SK-N-DZ (cell line): ENCODE data around the gene UFC1. TPM values are rescaled to one million over a fixed set of nuclear protein-coding genes. Genes with fewer than 3 reads are reported as not detected.
A peak's percentile ranks its signal among the peaks of the same experiment; 100 is the strongest.
"Not testable (repeated sequence)": the region's sequence is repeated elsewhere in the genome, so short reads cannot be mapped to it uniquely, and the experiment has no call there.

Experiments
- DNase-seq: peaks from one replicate; pipeline ENCODE4 v3.0.0-alpha.2; 2015; ENCODE audit warnings: low spot score
- polyA plus RNA-seq, 2 experiments: library from polyadenylated mRNA; depleted of rRNA; stranded (reverse); fragments of >200 nt; gene quantifications; 2 replicates each; pipeline ENCODE4 v1.2.3, GENCODE V29; 2014

The UFC1 gene
- polyA plus RNA-seq (2014; cell fraction: cytosol; rRNA removed), result 73.7 and 87.5 TPM in 2 replicates
- polyA plus RNA-seq (2014; cell fraction: nucleus; rRNA removed), result 45.2 and 53.2 TPM in 2 replicates

GRCh38 chr1:161153682-161154337, at the start of gene UFC1:
TSS of gene UFC1 (plus strand) at chr1:161153978. CDS start at chr1:161153998, 20 bp downstream.
- DNase-seq, result peak; percentile 90

DNA sequence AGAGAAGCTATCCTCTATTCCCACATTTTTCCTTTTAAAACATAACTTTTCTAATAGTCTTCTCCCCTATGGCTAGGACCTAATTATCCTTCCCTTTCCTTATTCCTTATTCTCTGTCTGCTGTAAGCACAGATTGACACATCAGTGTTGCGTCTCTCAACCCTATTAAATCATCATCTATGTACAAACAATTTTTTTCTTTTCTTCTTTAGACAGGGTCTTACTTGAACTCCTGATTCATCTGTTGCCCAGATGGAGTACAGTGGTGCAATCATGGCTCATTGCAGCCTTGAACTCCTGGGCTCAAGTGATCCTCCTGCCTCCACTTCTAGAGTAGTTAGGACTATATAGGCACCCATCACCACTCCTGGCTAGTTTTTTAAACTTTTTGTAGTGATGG, 47.3 kb upstream of the UFC1 start:
- no peak for DNase-seq

DNA sequence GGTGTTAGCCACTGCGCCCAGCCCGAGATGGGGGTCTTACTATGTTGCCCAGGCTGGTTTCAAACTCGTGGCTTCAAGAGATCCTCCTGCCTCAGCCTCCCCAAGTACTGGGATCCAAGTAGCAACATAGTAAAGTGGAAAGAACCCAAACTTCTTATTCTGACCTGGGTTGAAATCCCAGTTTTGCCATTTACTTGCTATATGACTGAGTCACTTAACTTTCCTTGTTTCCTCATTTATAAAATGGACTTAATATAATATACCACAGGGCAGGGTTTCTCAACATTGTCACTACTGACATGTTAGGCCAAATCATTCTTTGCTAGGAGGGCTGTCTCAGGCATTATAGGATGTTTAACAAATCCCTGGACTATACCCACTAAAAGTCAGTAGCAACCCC, 42.7 kb upstream of the UFC1 start:
- DNase-seq, result no peak

- no peak for DNase-seq
Observed at GRCh38 chr1:161111527-161111926, 42.3 kb upstream of the UFC1 start.

DNA sequence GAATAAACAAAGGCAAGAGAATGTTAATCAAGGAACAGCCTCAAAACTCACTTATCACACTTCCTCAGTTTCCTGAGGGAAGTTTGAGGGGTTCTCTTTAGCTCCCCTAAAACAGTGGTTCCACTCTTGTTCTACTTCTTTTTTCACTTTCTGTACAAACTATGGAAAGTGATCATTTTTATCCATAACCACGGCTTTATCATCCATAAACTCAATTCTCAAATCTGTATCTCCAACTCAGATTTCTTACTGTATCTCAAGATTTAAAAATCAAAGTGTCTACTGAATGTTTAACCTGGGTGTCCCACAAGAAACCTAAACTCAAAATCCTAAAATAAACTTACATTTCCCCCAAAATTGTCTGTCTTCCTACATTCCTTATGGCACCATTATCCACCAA, 39.9 kb upstream of the UFC1 start:
- DNase-seq, result no peak

GRCh38 chr1:161114556-161114955, 39.2 kb upstream of the UFC1 start:
- no peak for DNase-seq

DNA sequence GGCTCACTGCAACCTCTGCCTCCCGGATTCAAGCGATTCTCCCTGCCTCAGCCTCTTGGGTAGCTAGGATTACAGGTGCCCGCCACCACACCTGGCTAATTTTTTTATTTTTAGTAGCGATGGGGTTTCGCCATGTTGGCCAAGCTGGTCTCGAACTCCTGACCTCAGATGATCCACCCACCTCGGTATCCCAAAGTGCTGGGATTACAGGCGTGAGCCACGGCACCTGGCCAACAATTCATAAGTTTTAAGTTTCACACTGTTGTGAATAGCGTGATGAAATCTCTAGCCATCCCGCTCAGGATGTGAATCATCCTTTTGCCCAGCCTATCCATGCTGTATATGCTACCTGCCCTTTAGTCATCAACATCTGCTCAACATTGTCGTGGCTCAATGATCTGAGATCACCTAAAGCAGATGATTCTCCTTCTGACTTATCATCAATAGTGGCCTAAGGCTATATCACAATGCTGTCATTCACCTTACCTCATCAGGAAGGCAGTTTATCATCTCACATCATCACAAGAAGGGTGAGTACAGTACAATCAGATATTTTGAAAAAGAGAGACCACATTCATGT, 38.6 kb upstream of the UFC1 start:
- DNase-seq, result no peak

GRCh38 chr1:161115961-161116360, 37.8 kb upstream of the UFC1 start:
- not testable (repeated sequence) for DNase-seq

DNA sequence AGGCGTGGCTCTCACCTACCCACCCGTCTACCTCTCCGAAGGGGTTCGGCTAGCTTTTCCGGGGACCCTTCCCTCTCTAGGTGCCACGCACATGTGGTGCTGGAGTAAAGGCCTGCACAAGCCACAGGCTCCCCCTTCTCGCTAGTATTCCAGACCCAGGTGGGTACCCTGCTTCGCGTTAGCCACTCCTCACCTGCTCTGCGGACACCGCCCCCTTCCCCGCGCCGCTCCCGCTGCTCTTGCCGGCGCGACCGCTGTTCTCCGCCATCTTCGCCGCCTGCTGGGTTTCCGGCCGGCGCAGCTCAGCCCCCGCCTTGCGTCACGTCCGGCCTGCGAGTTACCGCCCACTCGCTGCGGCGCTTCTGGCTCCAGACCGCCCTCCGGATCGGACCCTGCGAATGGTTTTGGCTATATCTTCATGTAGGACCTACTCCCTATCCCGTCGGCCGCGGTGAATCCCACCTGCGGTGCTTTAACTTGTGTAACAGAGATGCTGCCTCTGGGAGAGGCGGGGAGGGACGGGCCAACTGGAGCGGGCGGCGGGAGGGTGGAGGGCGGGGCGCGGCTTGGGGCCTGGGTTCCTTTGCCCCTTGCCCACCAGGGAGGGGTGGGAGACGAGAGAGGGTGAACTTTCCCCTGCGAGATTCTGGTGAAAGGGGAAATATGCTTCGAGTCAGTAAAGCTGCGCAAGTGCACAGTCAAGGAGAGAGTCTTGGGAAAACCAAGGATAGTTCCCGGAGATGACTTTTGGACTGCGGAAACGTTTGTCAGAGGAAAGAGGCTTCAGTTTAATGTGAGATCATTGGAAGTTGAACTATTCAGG, 35.8 kb upstream of the UFC1 start, which contains the start of the genes NIT1 and PFDN2:
TSS of gene NIT1 (plus strand) at position 347 of the 823 bp plus-strand sequence. CDS start at position 419, 72 bp downstream.
TSS of gene PFDN2 (minus strand) at position 279 of the 823 bp plus-strand sequence. CDS start at position 268, 11 bp downstream.
- DNase-seq, result peak; percentile 82

DNA sequence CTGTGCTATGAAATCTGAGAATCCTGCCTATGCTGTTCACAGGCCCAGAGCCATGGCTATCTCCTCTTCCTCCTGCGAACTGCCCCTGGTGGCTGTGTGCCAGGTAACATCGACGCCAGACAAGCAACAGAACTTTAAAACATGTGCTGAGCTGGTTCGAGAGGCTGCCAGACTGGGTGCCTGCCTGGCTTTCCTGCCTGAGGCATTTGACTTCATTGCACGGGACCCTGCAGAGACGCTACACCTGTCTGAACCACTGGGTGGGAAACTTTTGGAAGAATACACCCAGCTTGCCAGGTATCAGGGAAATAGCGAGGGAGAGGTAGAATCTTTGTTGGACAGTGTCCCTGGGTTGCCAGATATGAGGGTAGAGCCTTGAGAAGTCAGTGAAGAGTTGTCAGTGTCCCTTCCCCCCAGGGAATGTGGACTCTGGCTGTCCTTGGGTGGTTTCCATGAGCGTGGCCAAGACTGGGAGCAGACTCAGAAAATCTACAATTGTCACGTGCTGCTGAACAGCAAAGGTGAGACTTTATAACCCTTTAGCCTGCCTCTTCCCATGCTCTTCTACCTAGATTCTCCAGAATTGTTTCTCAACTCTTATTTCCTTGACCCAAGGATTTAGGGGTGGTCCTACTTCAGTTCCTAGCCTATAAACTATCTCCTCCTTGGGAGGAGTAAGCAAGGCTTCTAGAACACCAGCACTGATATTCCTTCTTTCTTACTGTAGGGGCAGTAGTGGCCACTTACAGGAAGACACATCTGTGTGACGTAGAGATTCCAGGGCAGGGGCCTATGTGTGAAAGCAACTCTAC, 34.5 kb upstream of the UFC1 start:
- DNase-seq, result peak; percentile 46

GRCh38 chr1:161121042-161121650, 32.6 kb upstream of the UFC1 start:
- no peak for DNase-seq

DNA sequence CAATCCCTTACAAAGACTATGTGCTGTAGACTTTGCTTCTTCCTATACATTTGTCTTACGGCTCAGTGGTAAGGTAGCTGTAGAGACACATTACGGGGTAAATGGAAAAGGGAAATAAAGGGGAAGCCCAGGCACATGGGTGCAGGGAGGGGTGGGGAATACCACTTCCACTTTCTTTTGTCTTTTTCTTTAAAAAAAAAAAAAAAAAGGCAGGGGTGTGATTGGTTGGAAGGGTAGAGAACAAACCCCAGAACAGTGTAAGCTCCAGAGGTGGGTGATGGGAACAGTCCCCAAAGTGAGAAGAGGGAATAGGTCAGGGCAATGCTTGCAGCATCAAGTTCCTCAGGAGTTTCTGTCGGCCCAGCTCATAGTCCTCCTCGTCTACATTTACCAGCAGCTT, 31.9 kb upstream of the UFC1 start:
- no peak for DNase-seq

- DNase-seq, result no peak
Observed at GRCh38 chr1:161122967-161123366, 30.8 kb upstream of the UFC1 start.

GRCh38 chr1:161127649-161128048, 26.1 kb upstream of the UFC1 start:
- DNase-seq, result no peak

DNA sequence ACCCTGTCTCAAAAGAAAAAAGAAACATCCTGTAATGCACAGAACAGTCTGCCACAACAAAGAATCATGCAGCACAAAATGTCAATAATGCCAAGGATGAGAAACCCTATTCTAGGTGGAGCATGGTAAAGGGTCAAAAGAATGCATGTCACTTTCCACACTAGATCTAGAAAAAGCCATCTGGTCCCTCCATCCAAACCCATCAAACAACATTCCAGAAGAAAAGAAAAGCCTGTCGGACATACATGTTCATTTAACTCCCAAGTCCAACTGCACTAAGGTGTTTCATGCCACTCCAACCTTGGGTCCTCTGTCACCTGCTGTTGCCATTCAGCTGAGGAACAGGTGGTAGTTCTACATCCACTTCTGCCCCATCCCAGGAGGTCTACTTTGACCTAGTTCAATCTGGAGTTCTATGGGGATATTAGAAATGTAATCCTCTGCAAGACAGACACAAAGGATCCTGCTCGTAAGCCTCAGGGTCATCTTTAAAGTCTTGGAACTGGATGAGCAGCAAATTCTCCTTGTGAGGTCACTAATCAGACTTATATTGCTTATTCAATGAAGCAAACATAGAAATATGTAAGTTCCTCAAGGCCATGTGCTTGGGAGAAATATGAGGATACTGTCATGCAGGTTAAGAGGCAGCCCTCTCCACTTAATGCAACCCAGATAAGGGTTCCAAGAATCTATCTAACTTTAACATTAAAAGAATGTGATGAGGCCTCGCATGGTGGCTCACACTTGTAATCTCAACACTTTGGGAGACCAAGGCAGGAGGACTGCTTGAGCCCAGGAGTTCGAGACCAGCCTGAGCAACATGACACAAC, 25.0 kb upstream of the UFC1 start:
- DNase-seq, result no peak

DNA sequence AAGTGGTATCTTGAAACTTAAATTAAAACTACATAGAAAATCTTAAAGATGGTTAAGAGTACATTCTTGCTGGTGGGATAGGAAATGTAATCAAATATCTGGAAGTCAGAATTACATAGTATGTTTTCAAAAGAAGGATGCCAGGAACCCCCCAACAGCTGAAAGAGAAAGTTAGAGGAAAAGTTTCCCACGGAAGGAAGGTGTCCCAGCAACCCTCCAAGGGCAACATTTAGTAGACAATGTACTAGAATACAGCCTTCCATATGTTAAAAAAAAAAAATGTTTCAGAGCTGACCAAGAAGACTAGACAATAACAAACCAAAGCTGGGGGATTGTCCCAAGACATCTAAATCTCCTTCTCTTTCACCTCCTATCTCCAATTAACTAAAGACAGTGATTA, 23.5 kb upstream of the UFC1 start:
- no peak for DNase-seq

GRCh38 chr1:161131523-161132409, 22.0 kb upstream of the UFC1 start:
- no peak for DNase-seq

DNA sequence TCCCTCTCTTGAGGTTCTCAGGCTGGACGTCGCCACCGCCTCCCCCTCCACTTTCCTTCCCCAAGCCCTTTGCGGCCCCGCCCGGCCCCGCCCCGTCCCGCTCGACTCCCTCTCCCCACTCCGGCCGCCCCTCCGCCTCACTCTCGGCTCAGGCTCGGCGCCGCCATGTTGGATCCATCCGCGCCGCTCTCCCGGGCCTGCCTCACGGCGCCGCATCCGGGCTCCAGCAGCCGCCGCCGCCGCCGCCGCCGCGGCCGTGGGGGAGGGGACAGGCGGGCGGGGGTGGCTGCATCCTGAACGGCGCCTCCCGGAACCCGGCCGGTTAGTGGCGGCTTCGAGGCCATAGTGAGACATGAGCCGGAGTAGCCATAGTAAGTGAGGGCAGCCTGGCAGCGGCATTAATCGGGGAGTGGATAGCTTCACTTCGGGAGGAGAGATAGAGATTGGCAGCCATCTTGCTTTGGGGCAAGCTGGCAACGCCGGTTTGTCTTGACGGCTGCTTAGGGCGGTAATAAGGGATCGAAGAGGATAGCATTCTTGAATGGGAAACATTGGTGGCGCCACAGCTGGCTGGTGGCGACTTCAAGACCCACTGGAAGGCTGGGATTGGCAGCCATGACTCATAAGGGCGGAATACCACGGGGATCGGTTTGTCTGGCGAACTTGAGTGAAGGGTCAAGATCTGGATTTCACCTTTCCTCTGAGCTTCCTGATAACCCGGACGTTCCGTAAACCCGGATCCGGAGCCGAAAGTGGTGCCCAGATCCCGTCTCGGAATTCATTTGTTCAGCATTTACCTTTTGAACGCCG, 21.2 kb upstream of the UFC1 start, which contains the start of gene DEDD:
TSS of gene DEDD (minus strand) at position 258 of the 810 bp plus-strand sequence. CDS start 8,205 bp downstream, outside the sequence.
- peak; percentile 99 for DNase-seq
